HG03159 (cell line): Measurements from ENCODE around the gene LTBP2.
A peak's percentile ranks its signal among the peaks of the same experiment; 100 is the strongest.

Experiments
- ATAC-seq: cut with Tn5 transposase; IDR thresholded peaks from one replicate; pipeline ENCODE4 v1.9.1; 2021; ENCODE audit warnings: mild to moderate bottlenecking, moderate library complexity; ENCODE audit not compliant: unreplicated experiment

Gene LTBP2

GRCh38 chr14:74613211-74613914, 1.3 kb upstream of the LTBP2 start:
- ATAC-seq: no peak

- peak; percentile 80 for ATAC-seq
Measured at GRCh38 chr14:74612350-74613021, 449 bp upstream of the LTBP2 start.

GRCh38 chr14:74610866-74611649, 979 bp downstream of the LTBP2 start:
- no peak for ATAC-seq

- no peak for ATAC-seq
Measured at GRCh38 chr14:74610199-74610865, 1.7 kb downstream of the LTBP2 start.

GRCh38 chr14:74609721-74610120, 2.3 kb downstream of the LTBP2 start:
- ATAC-seq: no peak

GRCh38 chr14:74608959-74609611, 3.0 kb downstream of the LTBP2 start:
- no peak for ATAC-seq

- no peak for ATAC-seq
Measured at GRCh38 chr14:74606727-74607126, 5.3 kb downstream of the LTBP2 start.

- no peak for ATAC-seq
Measured at GRCh38 chr14:74605531-74606223, 6.4 kb downstream of the LTBP2 start.

- no peak for ATAC-seq
Measured at GRCh38 chr14:74604911-74605310, 7.1 kb downstream of the LTBP2 start.

GRCh38 chr14:74604157-74604556, 7.9 kb downstream of the LTBP2 start:
- ATAC-seq: no peak

GRCh38 chr14:74601982-74602381, 10.1 kb downstream of the LTBP2 start:
- ATAC-seq: no peak

GRCh38 chr14:74599946-74600345, 12.1 kb downstream of the LTBP2 start:
- no peak for ATAC-seq

GRCh38 chr14:74599321-74599761, 12.7 kb downstream of the LTBP2 start:
- ATAC-seq: no peak

GRCh38 chr14:74596741-74597450, 15.1 kb downstream of the LTBP2 start:
- ATAC-seq: no peak

- no peak for ATAC-seq
Measured at GRCh38 chr14:74595006-74595735, 16.9 kb downstream of the LTBP2 start.

GRCh38 chr14:74594606-74595005, 17.4 kb downstream of the LTBP2 start:
- ATAC-seq: no peak

GRCh38 chr14:74594029-74594428, 18.0 kb downstream of the LTBP2 start:
- no peak for ATAC-seq

- ATAC-seq: no peak
Measured at GRCh38 chr14:74593241-74593953, 18.6 kb downstream of the LTBP2 start.
